Measurements from ENCODE around the gene FAM228A.
"Not testable (repeated sequence)": the region's sequence is repeated elsewhere in the genome, so short reads cannot be mapped to it uniquely, and the experiment has no call there.

FAM228A gene

DNA sequence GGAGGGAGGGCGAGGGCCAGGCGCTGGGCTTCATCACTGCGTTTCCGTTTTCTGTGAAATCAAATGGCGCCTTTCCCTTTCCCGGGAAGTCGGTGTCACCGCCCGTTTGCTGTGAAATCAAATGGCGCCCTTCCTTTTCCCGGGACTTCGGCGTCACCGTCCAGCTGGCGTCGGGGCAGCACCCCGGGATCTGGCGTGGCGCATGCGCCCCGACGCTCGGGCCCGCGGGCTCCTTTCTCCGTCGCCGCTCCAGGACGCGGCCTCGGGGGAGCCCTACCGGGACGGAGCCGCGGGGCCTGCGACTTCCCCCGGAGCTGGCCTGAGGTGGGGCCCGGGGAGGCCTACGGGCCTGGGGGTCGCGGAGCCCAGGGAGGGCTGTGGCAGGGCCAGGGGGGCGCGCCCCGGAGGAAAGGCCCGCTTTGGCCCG, at the start of gene FAM228A:
FAM228A (plus strand) TSS at position 203 of the 427 bp plus-strand sequence. CDS start 428 bp downstream, outside the sequence.
- H3K9me3 ChIP-seq: no peaks in the 10 kb centered on the region
- no peak for DNase-seq
- no peaks in the 10 kb centered on the region for H3K36me3 ChIP-seq
- H3K27me3 ChIP-seq: no peaks in the 10 kb centered on the region
- no peaks in the 10 kb centered on the region for H3K4me1 ChIP-seq
- TF ChIP-seq, protein P1, sequence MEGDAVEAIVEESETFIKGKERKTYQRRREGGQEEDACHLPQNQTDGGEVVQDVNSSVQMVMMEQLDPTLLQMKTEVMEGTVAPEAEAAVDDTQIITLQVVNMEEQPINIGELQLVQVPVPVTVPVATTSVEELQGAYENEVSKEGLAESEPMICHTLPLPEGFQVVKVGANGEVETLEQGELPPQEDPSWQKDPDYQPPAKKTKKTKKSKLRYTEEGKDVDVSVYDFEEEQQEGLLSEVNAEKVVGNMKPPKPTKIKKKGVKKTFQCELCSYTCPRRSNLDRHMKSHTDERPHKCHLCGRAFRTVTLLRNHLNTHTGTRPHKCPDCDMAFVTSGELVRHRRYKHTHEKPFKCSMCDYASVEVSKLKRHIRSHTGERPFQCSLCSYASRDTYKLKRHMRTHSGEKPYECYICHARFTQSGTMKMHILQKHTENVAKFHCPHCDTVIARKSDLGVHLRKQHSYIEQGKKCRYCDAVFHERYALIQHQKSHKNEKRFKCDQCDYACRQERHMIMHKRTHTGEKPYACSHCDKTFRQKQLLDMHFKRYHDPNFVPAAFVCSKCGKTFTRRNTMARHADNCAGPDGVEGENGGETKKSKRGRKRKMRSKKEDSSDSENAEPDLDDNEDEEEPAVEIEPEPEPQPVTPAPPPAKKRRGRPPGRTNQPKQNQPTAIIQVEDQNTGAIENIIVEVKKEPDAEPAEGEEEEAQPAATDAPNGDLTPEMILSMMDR (IDR thresholded peaks at IDR 0.05): no peak
- H3K27ac ChIP-seq: no peak within 1 kb of the TSS
- H3K4me3 ChIP-seq: no peak within 1 kb of the TSS
- intact Hi-C loops (cut with DNase I; ENCODE audit: low total_unique reads): no loop called here

DNA sequence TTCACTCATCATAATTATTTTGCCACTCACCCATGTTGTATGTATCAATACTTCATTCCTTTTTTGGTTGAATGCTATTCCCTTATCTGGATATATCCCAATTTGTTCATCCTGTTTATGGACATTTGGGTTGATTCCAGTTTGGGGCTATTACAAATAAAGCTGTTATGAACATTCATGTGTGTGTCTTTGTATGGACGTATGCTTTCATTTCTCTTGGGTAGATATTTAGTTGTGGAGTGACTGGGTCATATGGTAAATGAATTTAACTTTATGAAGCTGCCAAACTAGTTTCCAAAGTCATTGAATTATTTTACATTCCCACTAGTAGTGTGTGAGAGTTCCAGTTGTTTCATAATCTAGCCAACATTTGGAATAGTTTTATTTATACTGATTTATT, 48.9 kb upstream of the FAM228A start:
- Histone ChIP-seq H3K27me3 (no peaks in the 10 kb centered on the region), H3K4me3 (no peak overlapping the region), H3K4me1 (peaks cover 0 to 27% (median 14%) of the 10 kb centered on the region in 4 donors), H3K27ac (no peak overlapping the region), H3K9me3 (no peaks in the 10 kb centered on the region), H3K36me3 (no peaks in the 10 kb centered on the region)
- intact Hi-C loops (cut with DNase I; ENCODE audit: low total_unique reads): no loop called here
- DNase-seq: no peak
- TF ChIP-seq, protein P1 (IDR thresholded peaks at IDR 0.05): no peak

DNA sequence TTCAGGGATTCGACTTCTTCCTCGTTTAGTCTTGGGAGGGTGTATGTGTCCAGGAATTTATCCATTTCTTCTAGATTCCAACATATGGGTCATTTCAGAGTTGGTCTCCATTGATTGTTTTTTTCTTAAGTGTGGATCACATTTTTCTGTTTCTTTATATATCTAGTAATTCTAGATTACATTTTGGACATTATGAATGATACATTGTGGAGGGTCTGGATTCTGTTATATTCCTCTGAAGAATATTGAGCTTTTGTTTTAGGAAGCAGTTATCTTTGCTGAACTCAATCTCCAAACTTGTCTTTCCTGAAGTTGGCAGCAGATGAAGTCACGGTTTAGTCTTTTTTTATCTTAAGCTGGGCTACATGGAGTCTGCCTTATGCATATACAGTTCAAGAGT, 42.3 kb upstream of the FAM228A start:
- no peak for DNase-seq
- no peaks in the 10 kb centered on the region for H3K36me3 ChIP-seq
- H3K4me1 ChIP-seq: no peaks in the 10 kb centered on the region
- intact Hi-C loops (cut with DNase I; ENCODE audit: low total_unique reads): no loop called here
- TF ChIP-seq, protein P1 (IDR thresholded peaks at IDR 0.05): no peak
- no peak overlapping the region for H3K4me3 ChIP-seq
- peaks cover 0 to 7% (median 0%) of the 10 kb centered on the region in 3 donors for H3K9me3 ChIP-seq
- no peak overlapping the region for H3K27ac ChIP-seq
- H3K27me3 ChIP-seq: no peaks in the 10 kb centered on the region

DNA sequence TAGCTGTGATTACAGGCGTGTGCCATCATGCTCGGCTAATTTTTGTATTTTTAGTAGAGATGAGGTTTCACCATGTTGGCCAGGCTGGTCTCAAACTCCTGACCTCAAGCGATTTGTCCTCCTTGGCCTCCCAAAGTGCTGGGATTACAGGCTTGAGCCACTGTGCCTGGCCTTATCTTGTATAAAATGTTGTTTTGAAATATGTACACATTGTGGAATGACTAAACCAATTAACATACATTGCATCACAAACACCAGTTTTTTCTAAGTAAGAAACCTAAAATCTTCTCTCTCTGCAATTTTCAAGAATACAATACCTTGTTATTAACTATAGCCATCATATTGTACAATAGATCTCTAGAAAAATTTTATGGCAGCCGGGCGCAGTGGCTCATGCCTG, 34.5 kb upstream of the FAM228A start:
- H3K27me3 ChIP-seq; H3K4me1 ChIP-seq; intact Hi-C loops (cut with DNase I; ENCODE audit: low total_unique reads); H3K9me3 ChIP-seq; H3K27ac ChIP-seq; H3K4me3 ChIP-seq; DNase-seq: not testable (repeated sequence)
- H3K36me3 ChIP-seq: peaks cover 10 to 20% (median 18%) of the 10 kb centered on the region in 3 donors

DNA sequence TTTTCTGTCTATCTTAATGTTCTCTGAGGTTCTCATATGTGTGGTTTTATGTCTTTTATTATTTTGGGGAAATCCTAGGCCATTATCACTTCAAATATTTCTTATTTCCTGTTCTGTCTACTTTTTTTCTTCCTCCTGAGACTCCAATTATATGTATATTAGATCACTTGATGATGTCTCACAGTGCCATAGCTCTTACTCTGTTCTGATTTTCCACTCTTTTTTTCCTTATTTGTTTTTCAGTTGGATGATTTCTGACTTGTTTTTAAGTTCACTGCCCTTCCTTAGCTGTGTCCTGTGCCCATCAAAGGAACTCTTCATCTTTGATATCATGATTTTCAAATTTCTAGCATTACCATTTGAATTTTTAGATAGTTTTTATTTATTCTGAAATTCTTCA, 27.5 kb upstream of the FAM228A start:
- no peaks in the 10 kb centered on the region for H3K27me3 ChIP-seq
- DNase-seq: no peak
- no peak overlapping the region for H3K27ac ChIP-seq
- no peaks in the 10 kb centered on the region for H3K4me1 ChIP-seq
- no peak overlapping the region for H3K4me3 ChIP-seq
- H3K9me3 ChIP-seq: peaks cover 0 to 11% (median 3%) of the 10 kb centered on the region in 3 donors
- intact Hi-C loops (cut with DNase I; ENCODE audit: low total_unique reads): no loop called here
- TF ChIP-seq, protein P1 (IDR thresholded peaks at IDR 0.05): no peak
- H3K36me3 ChIP-seq: peaks cover 32 to 58% (median 40%) of the 10 kb centered on the region in 3 donors

DNA sequence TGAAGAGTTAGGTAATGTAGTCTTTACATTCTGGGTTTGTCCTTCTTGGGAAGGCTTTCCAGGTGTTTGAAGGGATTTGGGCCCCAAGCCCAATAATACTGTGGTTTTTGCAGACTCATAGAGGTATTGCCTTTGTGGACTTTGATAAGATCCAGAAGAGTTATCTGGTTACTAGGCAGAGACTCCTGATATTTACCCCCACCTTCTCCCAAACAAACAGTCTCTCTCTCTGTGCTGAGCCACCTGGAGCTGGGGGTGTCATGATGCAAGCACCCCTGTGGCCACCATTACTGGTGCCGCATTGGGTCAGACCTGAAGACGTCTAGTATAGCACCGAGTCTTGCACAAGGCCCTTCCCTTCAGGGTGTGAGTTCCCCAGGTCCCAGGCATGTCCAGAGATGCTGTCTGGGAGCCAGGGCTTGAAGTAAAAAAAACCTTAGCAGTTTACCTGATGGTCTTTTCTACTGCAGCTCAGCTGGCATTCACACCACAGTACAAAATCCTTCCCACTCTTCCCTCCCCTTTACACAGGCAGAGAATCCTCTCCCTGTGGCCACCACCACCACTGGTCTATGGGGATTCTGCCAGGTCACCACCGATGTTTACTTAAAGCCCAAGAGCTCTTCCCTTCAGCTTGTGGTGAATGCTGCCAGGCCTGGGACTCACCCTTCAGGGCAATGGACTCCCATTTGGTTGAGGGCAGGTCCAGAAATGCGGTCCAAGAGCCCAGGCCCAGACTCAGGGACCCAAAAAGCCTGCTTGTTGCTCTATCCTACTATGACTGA, 22.2 kb upstream of the FAM228A start:
- intact Hi-C loops (cut with DNase I; ENCODE audit: low total_unique reads): no loop called here
- no peak for DNase-seq
- TF ChIP-seq, protein P1 (IDR thresholded peaks at IDR 0.05): no peak
- Histone ChIP-seq H3K27me3 (no peaks in the 10 kb centered on the region), H3K27ac (no peak overlapping the region), H3K9me3 (peaks cover 0 to 7% (median 3%) of the 10 kb centered on the region in 3 donors), H3K4me1 (no peaks in the 10 kb centered on the region), H3K4me3 (no peak overlapping the region), H3K36me3 (peaks cover 22 to 43% (median 42%) of the 10 kb centered on the region in 3 donors)

All from tibial artery (tissue), 4 donors.